Stimulated activated memory B cell treated with anti-CD40 and anti-IgM and Interleukin-4, amounts not matched to agents 10 μg/mL and 1 μg/mL and 100 μg/mL, for 72 hours (primary cell): Measurements from ENCODE around the gene SIK1.
"Not testable (repeated sequence)": the region's sequence is repeated elsewhere in the genome, so short reads cannot be mapped to it uniquely, and the experiment has no call there.

Experiments used
- ATAC-seq: fragments of 150-1000 bp; cut with Tn5 transposase; 2 replicates; pipeline ENCODE4 v1.10.0; 2021
- H3K27ac Mint-ChIP-seq: one replicate; pipeline ENCODE4 v1.8.0; 2022; ENCODE audit warnings: mild to moderate bottlenecking, mixed read lengths
- H3K27me3 Mint-ChIP-seq: one replicate; pipeline ENCODE4 v1.8.0; 2022; ENCODE audit warnings: mixed read lengths
- H3K36me3 Mint-ChIP-seq: one replicate; pipeline ENCODE4 v1.8.0; 2022; ENCODE audit warnings: mixed read lengths
- H3K4me1 Mint-ChIP-seq: one replicate; pipeline ENCODE4 v1.8.0; 2022; ENCODE audit warnings: mixed read lengths
- H3K4me3 Mint-ChIP-seq: one replicate; pipeline ENCODE4 v1.8.0; 2022; ENCODE audit warnings: mild to moderate bottlenecking, moderate library complexity, mixed read lengths
- H3K9me3 Mint-ChIP-seq: one replicate; pipeline ENCODE4 v1.8.0; 2022; ENCODE audit warnings: mixed read lengths

Gene SIK1

DNA sequence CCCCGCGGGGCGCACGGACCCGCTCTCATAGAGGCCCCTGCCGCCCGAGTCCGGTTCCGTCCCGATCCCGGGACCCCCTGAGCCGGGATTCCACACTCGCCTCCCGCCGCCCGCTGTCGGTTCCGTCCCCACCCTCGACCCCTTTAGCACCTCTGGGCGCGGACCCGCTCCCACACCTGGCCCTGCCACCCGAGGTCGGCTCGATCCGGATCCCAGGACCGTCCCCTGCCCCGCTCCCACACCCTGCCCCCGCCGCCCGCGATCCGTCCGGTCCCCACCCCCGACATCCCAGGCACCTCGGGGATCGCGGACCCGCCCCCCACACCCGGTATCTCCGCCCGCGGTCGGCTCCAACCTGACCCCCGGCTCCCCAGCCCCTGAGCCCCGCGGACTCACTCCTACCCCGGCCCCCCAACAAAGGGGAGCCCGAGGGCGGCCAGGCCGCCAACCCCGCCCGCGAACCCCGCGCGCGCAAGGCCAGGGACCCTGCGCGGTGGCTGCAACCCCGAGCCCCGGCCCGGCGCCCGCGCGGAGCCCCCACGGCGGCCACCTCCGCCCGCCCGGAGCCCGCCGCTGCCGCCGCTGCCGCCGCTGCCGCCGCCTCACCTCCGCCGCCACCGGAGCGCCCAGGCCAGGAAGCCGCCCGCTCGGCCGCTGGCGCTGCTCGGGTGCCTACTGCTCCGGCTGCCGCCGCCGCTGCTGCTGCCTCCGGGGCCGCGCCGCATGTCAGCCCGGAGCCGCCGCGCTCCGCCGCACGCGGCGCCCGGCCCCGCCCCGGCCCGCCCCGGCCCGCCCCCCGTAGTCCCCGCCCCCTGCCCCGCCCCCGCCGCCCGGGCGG, at the start of gene SIK1:
Gene SIK1, minus strand, starts transcription at position 728 of the 838 bp plus-strand sequence. CDS start 953 bp downstream, outside the sequence.
- peak; percentile 25 for ATAC-seq
- not testable (repeated sequence) for H3K27me3 Mint-ChIP-seq, H3K4me3 Mint-ChIP-seq, H3K4me1 Mint-ChIP-seq, H3K9me3 Mint-ChIP-seq, H3K36me3 Mint-ChIP-seq, H3K27ac Mint-ChIP-seq

DNA sequence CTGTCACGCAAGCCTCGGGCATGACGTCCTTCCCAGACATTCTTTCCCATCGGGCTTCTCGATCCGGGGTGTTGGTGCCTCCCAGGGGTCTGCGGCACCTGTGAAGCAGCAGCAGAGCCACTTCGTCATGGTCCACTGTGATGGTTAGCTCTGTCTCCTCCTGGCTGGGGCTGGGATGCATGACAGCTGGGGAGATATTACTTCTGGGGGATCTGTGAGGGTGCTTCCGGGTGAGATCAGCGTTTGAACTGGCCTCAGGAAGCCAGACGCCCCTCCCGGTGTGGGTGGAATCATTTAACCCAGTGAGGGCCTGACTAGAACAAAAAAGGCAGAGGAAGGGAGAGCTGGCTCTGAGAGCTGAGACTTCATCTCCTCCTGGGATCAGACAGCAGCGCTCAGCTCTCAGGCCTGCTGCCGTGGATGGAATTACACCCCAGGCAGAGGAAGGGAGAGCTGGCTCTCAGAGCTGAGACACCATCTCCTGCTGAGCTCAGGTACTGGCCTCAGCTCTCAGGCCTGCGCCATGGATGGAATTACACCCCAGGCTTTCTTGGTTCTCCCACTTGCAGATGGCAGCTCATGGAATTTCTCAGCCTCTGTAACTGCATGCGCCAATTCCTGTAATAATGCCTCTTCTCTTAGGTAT, 44.8 kb upstream of the SIK1 start:
- H3K4me1 Mint-ChIP-seq, H3K36me3 Mint-ChIP-seq, H3K27me3 Mint-ChIP-seq, H3K4me3 Mint-ChIP-seq, H3K27ac Mint-ChIP-seq, H3K9me3 Mint-ChIP-seq, ATAC-seq: not testable (repeated sequence)

DNA sequence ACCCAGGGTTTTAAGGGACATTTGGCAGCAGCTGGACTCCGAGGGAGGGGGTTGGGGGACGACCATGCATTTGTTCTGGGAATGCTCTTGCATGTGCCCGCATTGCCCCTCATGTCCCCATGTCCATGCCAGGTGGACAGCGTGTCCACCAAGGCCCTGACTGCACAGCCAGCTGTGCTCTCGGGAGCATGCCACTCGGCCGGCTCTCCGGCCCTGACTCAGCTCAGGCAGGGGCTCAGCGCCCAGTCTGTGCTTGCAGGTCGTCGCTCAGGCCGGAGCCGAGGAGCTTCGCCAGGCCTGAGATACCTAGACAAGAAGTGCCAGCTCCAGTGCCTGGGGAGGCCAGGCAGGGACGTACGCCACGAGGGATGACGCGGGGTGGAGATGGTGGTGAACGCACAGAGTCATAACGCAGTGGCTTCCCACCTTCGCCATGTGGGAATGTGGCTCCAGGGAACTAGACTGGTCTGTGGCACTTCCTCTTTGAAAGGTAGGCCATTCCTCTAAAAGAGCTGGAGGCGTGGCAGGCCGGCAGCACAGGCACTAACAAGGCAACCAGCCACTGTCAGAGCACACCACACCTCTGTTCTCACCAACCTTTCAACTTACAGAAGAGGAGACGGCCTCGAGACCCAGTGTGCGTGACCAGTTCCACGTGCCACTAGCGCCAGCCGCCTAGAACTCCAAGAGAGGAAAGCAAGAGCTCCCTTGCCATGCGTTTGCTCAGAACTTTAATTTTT, 43.0 kb upstream of the SIK1 start:
- not testable (repeated sequence) for H3K9me3 Mint-ChIP-seq, H3K4me1 Mint-ChIP-seq, H3K27ac Mint-ChIP-seq

DNA sequence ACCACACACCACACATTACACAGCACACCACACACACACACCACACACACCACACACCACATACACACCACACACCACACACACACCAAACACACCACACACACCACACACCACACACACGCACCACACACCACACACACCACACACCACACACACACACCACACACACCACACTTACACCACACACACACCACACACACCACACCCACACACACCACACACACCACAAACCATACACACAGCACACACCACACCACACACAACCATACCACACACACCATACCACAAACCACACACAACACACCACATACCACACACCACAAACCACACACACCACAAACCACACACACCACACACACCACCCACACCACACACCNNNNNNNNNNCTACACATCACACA, 40.9 kb upstream of the SIK1 start:
- H3K4me1 Mint-ChIP-seq = peaks cover 5% of the 10 kb centered on the region
- no peak overlapping the region for H3K4me3 Mint-ChIP-seq
- H3K9me3 Mint-ChIP-seq = no peaks in the 10 kb centered on the region
- H3K27ac Mint-ChIP-seq = peak overlapping the region; percentile 48
- H3K27me3 Mint-ChIP-seq = peaks cover 9% of the 10 kb centered on the region
- H3K36me3 Mint-ChIP-seq = no peaks in the 10 kb centered on the region
- ATAC-seq = no peak

More for the DNA sequence above, 43.0 kb upstream of the SIK1 start:
- ATAC-seq, H3K36me3 Mint-ChIP-seq, H3K4me3 Mint-ChIP-seq, H3K27me3 Mint-ChIP-seq: not testable (repeated sequence)

DNA sequence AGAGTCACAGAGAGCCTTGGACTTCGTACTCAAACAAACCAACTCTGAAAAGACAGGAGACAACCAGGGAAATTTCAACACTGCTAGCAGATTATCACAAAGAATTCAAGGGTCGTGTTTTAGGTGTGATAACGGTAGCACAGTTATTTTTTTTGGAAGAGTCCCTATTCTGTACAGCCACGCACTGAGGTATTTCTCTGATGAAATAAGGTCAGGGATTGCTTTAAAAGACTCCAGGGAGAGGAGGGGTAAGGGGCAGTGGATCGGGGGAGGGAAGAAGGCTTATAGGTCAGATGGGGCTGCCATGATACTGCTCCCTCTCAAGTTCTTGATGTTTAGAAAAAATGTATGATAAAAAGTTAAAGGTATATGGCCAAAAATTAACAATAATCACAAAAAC, 38.2 kb upstream of the SIK1 start:
- ATAC-seq, H3K36me3 Mint-ChIP-seq, H3K27me3 Mint-ChIP-seq, H3K4me1 Mint-ChIP-seq, H3K4me3 Mint-ChIP-seq, H3K27ac Mint-ChIP-seq, H3K9me3 Mint-ChIP-seq: not testable (repeated sequence)

DNA sequence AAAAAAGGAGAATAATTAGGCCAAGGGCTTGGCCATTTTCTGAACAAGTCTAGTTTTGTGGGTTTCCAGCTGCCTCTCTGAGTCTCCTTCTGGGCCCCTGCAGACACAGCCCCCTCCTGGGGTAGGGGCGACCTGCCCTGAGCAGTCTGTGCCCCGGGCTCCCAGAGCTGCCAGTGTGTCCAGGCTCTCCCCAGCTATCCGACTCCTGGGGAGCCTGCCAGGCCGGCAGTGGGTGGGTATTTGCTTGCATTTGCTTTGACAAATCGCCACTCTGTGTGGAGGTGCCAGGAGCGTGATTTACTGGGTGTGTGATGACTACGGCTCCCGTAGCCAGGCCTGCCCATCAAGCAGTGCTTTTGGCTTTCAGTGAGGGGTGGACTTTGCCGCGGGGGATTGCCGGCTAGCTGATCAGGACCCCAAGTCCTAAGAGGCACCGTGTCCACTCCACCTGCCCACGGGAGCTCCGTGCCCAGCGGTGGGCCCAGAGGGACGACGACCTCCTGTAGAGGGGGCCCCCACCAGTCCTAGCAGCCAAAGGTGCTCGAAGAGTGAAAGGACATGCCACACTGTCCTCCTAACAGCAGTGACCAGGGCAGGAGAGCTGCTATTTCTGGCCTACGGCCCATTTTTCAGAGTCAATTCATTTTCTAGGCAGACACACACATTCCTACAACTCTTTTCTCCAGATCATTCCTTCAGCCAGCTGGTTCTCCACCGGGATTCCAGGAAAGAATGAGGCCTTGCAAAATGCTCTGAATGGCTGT, 36.7 kb upstream of the SIK1 start:
- H3K4me3 Mint-ChIP-seq, H3K36me3 Mint-ChIP-seq, H3K9me3 Mint-ChIP-seq, H3K4me1 Mint-ChIP-seq, H3K27ac Mint-ChIP-seq, ATAC-seq, H3K27me3 Mint-ChIP-seq: not testable (repeated sequence)

DNA sequence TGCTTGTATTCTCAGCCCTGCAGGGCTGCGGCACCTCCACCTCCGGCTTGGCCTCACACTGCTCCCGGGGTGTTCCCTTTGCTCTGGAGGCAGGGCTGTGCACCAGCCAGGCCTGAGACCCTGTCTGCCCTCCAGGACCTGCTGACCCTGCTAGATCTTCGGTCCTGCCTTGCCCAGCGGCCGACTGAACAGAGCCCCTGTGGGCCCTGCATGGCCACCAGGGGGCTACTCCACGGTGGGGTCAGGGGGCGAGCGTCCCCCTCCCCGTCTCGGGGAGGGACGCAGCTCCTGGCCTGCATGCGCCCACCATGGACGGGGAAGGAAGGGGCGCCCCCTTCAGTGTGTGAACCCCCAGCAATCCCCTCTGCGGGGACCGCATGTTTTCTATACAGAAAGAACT, 36.0 kb upstream of the SIK1 start:
- not testable (repeated sequence) for H3K27ac Mint-ChIP-seq, ATAC-seq, H3K4me3 Mint-ChIP-seq, H3K4me1 Mint-ChIP-seq, H3K27me3 Mint-ChIP-seq, H3K9me3 Mint-ChIP-seq, H3K36me3 Mint-ChIP-seq

DNA sequence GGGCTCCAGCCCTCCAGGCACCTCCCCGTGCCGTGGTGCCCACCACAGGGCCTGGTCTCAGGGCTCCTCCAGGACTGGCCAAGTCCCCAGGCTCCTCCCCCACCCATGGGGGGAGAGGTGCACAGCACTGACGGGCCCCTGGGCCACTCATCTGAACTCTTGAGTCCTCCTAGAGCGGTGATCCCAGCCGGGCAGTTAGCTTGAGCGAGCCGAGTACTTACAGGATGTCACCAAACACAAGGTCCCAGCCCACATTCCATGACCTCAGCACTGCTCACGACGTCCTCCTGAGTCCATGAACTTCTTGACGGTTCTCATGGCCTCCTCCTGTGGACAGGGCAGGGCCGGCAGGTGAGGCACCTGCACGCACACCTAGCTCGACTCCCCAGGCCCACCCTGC, 33.5 kb upstream of the SIK1 start:
- H3K4me1 Mint-ChIP-seq, H3K27ac Mint-ChIP-seq, H3K36me3 Mint-ChIP-seq, H3K27me3 Mint-ChIP-seq, H3K9me3 Mint-ChIP-seq, H3K4me3 Mint-ChIP-seq, ATAC-seq: not testable (repeated sequence)

DNA sequence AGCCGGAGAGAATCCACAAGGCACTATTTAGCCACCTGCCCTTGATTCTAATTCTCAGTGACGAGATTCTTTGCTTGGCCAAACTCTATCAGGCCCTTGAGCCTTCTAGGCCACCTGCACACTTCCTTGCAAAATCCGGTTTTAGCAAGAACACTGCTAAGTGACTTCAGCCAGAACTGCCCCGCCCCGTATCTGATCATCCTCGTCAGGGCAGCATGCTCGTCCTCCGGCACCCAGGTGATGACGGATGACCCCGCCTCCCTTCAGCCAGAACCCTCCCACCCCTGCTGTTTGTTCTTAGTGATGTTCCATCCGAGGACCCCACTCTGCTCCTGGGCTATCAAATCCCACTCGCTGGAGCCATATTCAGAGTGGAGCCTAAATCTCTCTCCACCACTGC, 32.1 kb upstream of the SIK1 start:
- not testable (repeated sequence) for H3K27me3 Mint-ChIP-seq, H3K9me3 Mint-ChIP-seq, ATAC-seq, H3K36me3 Mint-ChIP-seq, H3K4me1 Mint-ChIP-seq, H3K27ac Mint-ChIP-seq, H3K4me3 Mint-ChIP-seq

DNA sequence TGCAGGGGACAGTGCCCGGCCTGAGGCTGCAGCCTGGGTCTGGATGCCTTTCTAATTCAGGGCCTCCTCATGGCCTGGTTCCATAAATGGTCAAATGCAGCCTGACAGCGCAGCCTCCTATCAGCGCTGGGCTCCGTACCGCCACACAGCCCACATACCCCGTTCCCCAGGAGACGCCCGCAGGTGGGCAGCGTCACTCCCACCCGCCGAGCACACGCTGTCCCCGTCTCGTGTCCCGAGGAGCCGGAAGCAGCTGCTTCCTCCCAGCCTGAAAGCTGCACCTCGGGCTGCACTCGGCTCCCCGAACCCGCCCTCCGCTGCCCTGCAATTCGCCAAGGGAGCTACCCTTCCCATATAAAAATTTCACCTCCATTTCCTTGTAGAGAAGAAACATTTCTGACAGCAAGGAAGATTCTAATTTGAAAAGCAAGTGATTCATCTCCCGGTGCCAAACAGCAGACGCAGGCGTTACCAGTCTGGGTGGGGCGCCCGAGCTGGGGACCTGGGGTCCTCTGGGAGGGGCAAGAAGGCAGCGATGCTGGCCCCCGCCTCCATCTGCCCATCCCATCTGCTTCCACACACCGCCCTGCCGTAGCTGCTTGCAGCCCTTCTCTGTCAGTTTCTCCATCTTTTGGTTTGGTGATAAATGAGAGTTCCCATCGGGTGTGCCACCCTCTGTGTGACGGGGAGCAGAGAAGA, 29.8 kb upstream of the SIK1 start:
- peak; percentile 73 for ATAC-seq
- not testable (repeated sequence) for H3K27ac Mint-ChIP-seq, H3K9me3 Mint-ChIP-seq, H3K4me3 Mint-ChIP-seq, H3K27me3 Mint-ChIP-seq, H3K36me3 Mint-ChIP-seq, H3K4me1 Mint-ChIP-seq

DNA sequence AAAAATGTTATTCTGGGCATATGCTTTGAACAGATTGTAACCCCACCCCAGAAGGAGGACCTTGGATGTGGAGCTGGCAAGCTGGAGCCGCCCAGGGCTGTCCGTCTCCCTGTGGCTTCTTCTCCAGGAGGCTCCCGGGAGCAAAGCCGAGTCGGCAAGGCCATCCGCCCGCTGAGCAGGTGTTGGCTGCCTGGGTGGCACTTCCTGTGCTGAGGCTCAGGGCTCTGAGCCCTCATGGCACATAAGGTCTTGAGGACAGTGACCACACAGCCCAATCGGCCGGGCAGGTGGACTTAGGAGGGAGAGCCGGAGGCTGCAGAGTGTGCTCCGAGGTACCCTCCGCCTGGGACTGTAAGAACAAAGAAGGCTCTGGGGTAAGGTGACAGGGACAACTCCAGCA, 28.8 kb upstream of the SIK1 start:
- H3K27me3 Mint-ChIP-seq, H3K4me1 Mint-ChIP-seq, H3K4me3 Mint-ChIP-seq, ATAC-seq, H3K27ac Mint-ChIP-seq, H3K9me3 Mint-ChIP-seq, H3K36me3 Mint-ChIP-seq: not testable (repeated sequence)

DNA sequence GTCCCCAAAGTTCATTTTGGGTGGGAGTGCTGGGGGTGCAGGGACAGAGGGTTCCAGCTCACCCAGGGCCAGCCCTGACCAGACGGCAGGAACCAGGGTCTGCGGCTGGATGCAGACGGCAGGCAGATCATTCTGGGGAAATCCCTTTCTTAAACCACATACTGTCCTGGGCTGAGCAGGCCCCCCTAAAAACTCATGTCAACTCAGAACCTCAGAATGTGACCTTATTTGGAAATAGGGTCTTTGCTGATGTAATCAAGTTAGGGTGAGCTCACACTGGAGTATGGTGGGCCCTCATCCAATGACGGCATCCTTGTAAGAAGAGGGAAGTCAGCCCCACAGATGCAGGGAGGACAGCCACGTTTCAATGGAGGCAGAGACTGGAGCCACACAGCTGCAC, 27.2 kb upstream of the SIK1 start:
- not testable (repeated sequence) for H3K4me1 Mint-ChIP-seq, H3K36me3 Mint-ChIP-seq, H3K4me3 Mint-ChIP-seq, H3K27me3 Mint-ChIP-seq, H3K27ac Mint-ChIP-seq, H3K9me3 Mint-ChIP-seq
- ATAC-seq = peak; percentile 44

DNA sequence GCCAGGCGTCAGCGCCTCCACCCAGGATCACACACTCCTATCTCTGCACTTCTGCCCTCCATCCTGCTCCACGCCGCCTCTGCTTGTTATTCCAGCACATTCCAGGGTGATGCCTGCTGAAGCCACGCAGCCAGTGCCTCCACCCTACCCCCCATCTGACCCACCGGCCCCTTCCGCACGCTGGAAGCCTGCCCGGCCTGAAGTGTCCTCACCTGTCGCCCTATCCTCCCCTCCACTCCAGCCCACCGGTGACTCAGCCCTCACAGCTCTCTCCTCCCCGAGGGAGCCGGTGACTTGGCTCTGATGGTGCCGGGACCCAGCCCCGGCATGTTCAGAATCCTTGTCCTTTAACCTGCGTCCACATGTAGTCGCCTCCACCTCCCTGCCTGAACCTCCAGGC, 24.9 kb upstream of the SIK1 start:
- H3K9me3 Mint-ChIP-seq, ATAC-seq, H3K36me3 Mint-ChIP-seq: not testable (repeated sequence)

DNA sequence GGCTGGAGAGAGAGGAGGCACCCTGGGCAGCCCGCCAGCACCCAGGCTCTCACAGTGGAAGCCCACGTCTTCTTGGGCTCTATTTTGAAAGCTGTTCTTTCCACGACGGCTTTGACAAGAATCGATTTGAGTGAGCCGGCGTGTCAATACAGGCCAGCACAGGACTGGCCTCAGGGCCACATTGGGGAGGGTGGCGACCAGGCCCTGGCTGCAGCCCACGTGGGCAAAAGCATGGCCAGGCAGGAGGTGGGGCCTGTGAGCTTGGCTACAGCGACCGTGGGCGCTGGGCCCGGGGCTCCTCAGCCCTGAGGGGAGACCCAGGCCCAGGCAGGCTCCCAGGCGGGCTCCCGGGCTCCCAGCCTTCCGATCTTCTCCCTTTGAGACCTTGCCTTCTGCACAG, 23.4 kb upstream of the SIK1 start:
- H3K4me3 Mint-ChIP-seq, H3K27ac Mint-ChIP-seq, H3K36me3 Mint-ChIP-seq, H3K27me3 Mint-ChIP-seq, ATAC-seq, H3K4me1 Mint-ChIP-seq, H3K9me3 Mint-ChIP-seq: not testable (repeated sequence)

More for the DNA sequence above, 24.9 kb upstream of the SIK1 start:
- H3K4me3 Mint-ChIP-seq, H3K27ac Mint-ChIP-seq, H3K27me3 Mint-ChIP-seq, H3K4me1 Mint-ChIP-seq: not testable (repeated sequence)
